Measurements from ENCODE around the gene CACNA2D2.

- TF ChIP-seq YY1 (IDR thresholded peaks at IDR 0.05; ENCODE audit: low read depth) (no peak), GABPA (IDR thresholded peaks at IDR 0.05; ENCODE audit: low read depth) (no peak), EP300 (IDR thresholded peaks at IDR 0.05; ENCODE audit: borderline replicate concordance in 1 of 2, low read depth in 1 of 2, low read length in 1 of 2) (no peak), CTCF (IDR thresholded peaks at IDR 0.05) (no peak), MAX (IDR thresholded peaks at IDR 0.05; ENCODE audit: low read depth) (no peak)
These were observed 48.0 kb downstream of the CACNA2D2 start for GRCh38 chr3:50455161-50456018.

Measured in SK-N-SH (cell line).